Upper lobe of left lung (tissue), 6 donors: Measurements from ENCODE around the gene EGF. TPM values are rescaled to one million over a fixed set of nuclear protein-coding genes. Genes with fewer than 3 reads are reported as not detected.
"Not testable (repeated sequence)": the region's sequence is repeated elsewhere in the genome, so short reads cannot be mapped to it uniquely, and the experiment has no call there.

ENCODE experiments used
- ATAC-seq, 2 donors: fragments of 200-7000 bp; cut with Tn5 transposase; one replicate each; pipeline ENCODE4 v1.9.1; 2022; ENCODE audit warnings: mild to moderate bottlenecking in 2 of 2, moderate library complexity in 2 of 2; ENCODE audit not compliant: low FRiP score in 2 of 2
- DNase-seq, 2 donors: peaks; one replicate each; pipeline ENCODE4 v3.0.0-alpha.2; 2019 to 2020
- H3K27ac ChIP-seq, 4 donors: fragments of 200-600 bp; sonication (generic); one replicate each; pipeline ENCODE4 v1.5.1; 2016 to 2019
- H3K27me3 ChIP-seq, 4 donors: fragments of 200-600 bp; sonication (generic); one replicate each; pipeline ENCODE4 v1.5.1; 2017 to 2019
- H3K36me3 ChIP-seq, 4 donors: fragments of 200-600 bp; sonication (generic); one replicate each; pipeline ENCODE4 v1.5.1; 2016 to 2019
- H3K4me1 ChIP-seq, 4 donors: fragments of 200-600 bp; sonication (generic); one replicate each; pipeline ENCODE4 v1.5.1; 2018 to 2019
- H3K4me3 ChIP-seq, 4 donors: fragments of 200-600 bp; sonication (generic); one replicate each; pipeline ENCODE4 v1.5.1; 2017 to 2019; ENCODE audit warnings: mild to moderate bottlenecking in 2 of 4, moderate library complexity in 1 of 4
- H3K9me3 ChIP-seq, 4 donors: fragments of 200-600 bp; sonication (generic); one replicate each; pipeline ENCODE4 v1.5.1; 2018 to 2019
- EP300 ChIP-seq, 4 donors: sonication (generic); formaldehyde crosslinking; IDR thresholded peaks; one replicate each; pipeline ENCODE4 v1.5.1; 2017; ENCODE audit warnings: antibody characterized with exemption in 4 of 4, control low read depth in 2 of 4
- POLR2A ChIP-seq, 4 donors: fragments of 450-650 bp; IDR thresholded peaks; one replicate each; pipeline ENCODE4 v1.5.1; 2016 to 2017; ENCODE audit warnings: antibody characterized with exemption in 4 of 4, mild to moderate bottlenecking in 2 of 4
- POLR2AphosphoS5 ChIP-seq, 2 donors: sonication (generic); formaldehyde crosslinking; IDR thresholded peaks; one replicate each; pipeline ENCODE4 v1.5.1; 2017; ENCODE audit warnings: antibody characterized with exemption in 2 of 2
- WGBS, 2 donors: methylation state at CpG; one replicate each; pipeline ENCODE4 v1.1.5; 2017 to 2018; 5-methylcytosine and 5-hydroxymethylcytosine counted together
- total RNA-seq, 6 donors: library from RNA; depleted of rRNA in 4 of 6; stranded (reverse); fragments of >200 nt in 4 of 6; gene quantifications; one replicate each; pipeline versions ENCODE4 v1.1.0 to v1.2.1, GENCODE V29; 2016 to 2021
- TF ChIP-seq, protein P1 (sequence below), 6 experiments: fragments of 450-650 bp in 4 of 6; fragments of 200-600 bp in 2 of 6; sonication (generic) in 2 of 6; IDR thresholded peaks; one replicate each; pipeline ENCODE4 v1.5.1; 2016 to 2019; ENCODE audit warnings: antibody characterized with exemption in 6 of 6
- donor health status: DM: no; HTN: no; CAD: no; lungs with moderate emphysema.
- donor health status: DM: no; HTN: yes; CAD: no; lungs with severe emphysema.

Gene EGF
- total RNA-seq, 6 donors from 2014 or later = 1.5 to 10.1 (median 5.3) TPM

DNA sequence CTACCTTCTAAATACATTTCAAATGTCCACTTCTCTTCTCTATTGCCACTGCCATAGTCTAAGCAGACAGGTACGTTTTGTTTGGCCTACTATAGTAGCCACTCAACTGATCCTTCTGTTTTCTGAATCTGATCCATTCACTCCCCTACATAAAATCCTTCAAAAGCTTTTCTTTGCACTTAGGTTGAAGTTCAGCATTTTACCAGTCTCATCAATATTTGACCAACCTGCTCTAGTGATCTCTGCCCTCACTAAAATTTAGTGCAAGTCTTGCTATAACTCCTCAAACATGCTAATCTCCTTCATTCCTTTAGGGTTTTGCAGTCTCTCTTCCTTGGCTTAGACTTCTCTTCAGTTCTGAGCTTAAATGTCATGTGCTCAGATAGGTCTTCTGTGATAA lies 33.4 kb downstream of the EGF start:
- no peak for DNase-seq
- Histone ChIP-seq H3K27me3 (no peaks in the 10 kb centered on the region), H3K4me1 (no peaks in the 10 kb centered on the region), H3K36me3 (no peaks in the 10 kb centered on the region), H3K9me3 (no peaks in the 10 kb centered on the region), H3K27ac (no peak overlapping the region), H3K4me3 (no peak overlapping the region)
- ATAC-seq = no peak
- no peak for TF ChIP-seq POLR2A (IDR thresholded peaks at IDR 0.05)
- TF ChIP-seq, protein P1, sequence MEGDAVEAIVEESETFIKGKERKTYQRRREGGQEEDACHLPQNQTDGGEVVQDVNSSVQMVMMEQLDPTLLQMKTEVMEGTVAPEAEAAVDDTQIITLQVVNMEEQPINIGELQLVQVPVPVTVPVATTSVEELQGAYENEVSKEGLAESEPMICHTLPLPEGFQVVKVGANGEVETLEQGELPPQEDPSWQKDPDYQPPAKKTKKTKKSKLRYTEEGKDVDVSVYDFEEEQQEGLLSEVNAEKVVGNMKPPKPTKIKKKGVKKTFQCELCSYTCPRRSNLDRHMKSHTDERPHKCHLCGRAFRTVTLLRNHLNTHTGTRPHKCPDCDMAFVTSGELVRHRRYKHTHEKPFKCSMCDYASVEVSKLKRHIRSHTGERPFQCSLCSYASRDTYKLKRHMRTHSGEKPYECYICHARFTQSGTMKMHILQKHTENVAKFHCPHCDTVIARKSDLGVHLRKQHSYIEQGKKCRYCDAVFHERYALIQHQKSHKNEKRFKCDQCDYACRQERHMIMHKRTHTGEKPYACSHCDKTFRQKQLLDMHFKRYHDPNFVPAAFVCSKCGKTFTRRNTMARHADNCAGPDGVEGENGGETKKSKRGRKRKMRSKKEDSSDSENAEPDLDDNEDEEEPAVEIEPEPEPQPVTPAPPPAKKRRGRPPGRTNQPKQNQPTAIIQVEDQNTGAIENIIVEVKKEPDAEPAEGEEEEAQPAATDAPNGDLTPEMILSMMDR (IDR thresholded peaks at IDR 0.05) = no peak
- 40 to 70% methylated on average over 1 of the region's 1 CpG for WGBS, 2 donors

DNA sequence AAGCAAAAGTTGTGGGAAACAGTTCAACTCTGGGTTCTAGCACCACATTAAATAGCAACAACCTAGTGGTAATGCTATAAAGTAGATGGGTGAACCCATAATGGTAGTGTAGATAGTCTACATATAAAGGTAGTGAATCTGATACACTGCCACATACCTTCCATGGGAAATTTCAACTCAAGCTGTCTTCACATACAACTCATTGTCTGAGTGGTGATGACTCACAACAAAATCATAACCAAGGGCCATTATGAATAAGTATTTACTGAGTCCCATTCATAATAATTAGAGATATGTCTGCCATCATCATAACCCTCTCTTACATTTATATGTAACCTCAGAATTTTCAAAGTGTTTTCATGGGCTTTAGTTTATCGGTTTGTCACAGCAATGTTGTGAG lies 34.8 kb downstream of the EGF start:
- DNase-seq = no peak
- 86 to 93% methylated on average over 1 of the region's 1 CpG for WGBS, 2 donors

DNA sequence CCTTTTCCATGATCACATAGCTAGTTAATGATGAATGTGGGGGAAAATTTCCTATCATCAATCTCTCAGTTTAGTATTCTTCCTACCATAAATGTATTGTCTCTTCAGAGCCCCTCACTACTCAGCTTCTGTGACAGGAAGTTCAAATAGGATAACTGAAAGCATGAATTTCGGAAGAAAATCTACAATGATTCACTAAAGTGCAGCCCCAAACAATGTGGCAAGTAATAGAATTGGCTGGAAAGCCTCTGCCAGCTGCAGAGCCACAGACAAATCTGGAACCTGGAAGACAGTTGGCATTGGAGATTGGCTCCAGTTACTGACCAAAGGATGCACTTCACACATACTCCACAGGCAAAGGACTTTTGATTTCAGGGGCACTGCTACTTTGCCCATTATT lies 35.2 kb downstream of the EGF start:
- H3K27ac ChIP-seq = no peak overlapping the region
- DNase-seq (no peak), ATAC-seq (no peak)
- no peaks in the 10 kb centered on the region for H3K36me3 ChIP-seq
- no peaks in the 10 kb centered on the region for H3K27me3 ChIP-seq
- no peaks in the 10 kb centered on the region for H3K4me1 ChIP-seq
- TF ChIP-seq EP300 (IDR thresholded peaks at IDR 0.05) (no peak), POLR2AphosphoS5 (IDR thresholded peaks at IDR 0.05) (no peak), POLR2A (IDR thresholded peaks at IDR 0.05) (no peak)
- TF ChIP-seq, protein P1 (IDR thresholded peaks at IDR 0.05) = no peak
- H3K4me3 ChIP-seq = no peak overlapping the region
- H3K9me3 ChIP-seq = no peaks in the 10 kb centered on the region
- 0 to 35% methylated on average over 1 of the region's 1 CpG for WGBS, 2 donors

More for the DNA sequence above, 34.8 kb downstream of the EGF start:
- Histone ChIP-seq H3K36me3 (no peaks in the 10 kb centered on the region), H3K4me3 (no peak overlapping the region), H3K27ac (no peak overlapping the region), H3K4me1 (no peaks in the 10 kb centered on the region), H3K27me3 (no peaks in the 10 kb centered on the region), H3K9me3 (no peaks in the 10 kb centered on the region)
- ATAC-seq = no peak
- TF ChIP-seq POLR2A (IDR thresholded peaks at IDR 0.05) (no peak), POLR2AphosphoS5 (IDR thresholded peaks at IDR 0.05) (no peak), EP300 (IDR thresholded peaks at IDR 0.05) (no peak)
- TF ChIP-seq, protein P1 (IDR thresholded peaks at IDR 0.05) = no peak

DNA sequence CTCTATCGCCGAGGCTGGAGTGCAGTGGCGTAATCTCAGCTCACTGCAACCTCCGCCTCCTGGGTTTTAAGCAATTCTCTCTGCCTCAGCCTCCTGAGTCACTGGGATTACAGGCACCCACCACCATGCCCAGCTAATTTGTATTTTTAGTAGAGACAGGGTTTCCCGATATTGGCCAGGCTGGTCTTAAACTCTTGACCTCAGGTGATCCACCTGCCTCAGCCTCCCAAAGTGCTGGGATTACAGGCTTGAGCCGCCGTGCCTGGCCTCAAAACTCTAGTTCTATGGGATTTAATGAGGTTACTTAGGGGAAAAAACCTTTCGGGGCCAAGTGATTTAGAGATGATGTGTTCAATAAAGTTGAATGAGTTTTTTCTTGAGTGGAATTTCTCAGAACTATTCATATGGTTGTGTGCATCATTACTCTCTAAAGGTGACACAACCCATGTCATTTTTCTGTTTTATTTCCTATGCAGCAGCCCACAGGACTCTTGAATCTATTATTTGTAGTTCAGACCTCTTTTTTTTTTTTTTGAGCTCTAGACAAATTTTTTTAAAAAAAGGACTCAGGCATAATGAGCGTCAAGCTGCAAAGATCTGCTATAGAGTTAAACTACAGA lies 36.5 kb downstream of the EGF start:
- H3K4me3 ChIP-seq, H3K4me1 ChIP-seq, DNase-seq, ATAC-seq, H3K9me3 ChIP-seq, H3K27me3 ChIP-seq, H3K27ac ChIP-seq, H3K36me3 ChIP-seq: not testable (repeated sequence)
- WGBS, 2 donors = 87 to 90% methylated on average over 9 of the region's 9 CpGs

DNA sequence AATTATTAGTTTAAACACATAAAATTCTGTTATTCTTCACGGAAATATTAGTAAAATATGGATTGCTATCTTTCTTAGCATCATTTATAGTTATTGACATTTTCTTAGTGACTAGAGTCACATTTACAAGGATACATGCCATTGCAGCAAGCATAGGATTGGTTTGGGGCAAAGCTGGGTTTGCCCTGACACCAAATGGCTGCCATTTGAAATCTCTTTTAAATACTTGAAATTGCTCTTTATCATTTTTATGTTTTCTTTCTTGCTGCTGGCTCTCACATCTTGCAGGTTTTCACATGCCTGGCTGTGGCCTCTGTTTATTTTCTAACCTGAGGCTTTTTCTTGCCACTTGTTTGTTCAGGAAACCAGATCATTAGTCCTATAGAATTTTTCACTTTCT lies 39.9 kb downstream of the EGF start:
- no peak for DNase-seq
- H3K4me1 ChIP-seq = no peaks in the 10 kb centered on the region
- 76 to 89% methylated on average over 1 of the region's 1 CpG for WGBS, 2 donors
- no peaks in the 10 kb centered on the region for H3K36me3 ChIP-seq
- no peak overlapping the region for H3K4me3 ChIP-seq
- no peak overlapping the region for H3K27ac ChIP-seq
- no peaks in the 10 kb centered on the region for H3K27me3 ChIP-seq
- no peaks in the 10 kb centered on the region for H3K9me3 ChIP-seq
- ATAC-seq = no peak
- TF ChIP-seq POLR2A (IDR thresholded peaks at IDR 0.05) (no peak), EP300 (IDR thresholded peaks at IDR 0.05) (no peak), POLR2AphosphoS5 (IDR thresholded peaks at IDR 0.05) (no peak)
- TF ChIP-seq, protein P1 (IDR thresholded peaks at IDR 0.05) = no peak
